Measurements from ENCODE around the gene KAT7.

Gene KAT7

GRCh38 chr17:49869038-49869374 is 80.5 kb downstream of the KAT7 start:
- Histone ChIP-seq H3K27ac (ENCODE audit: low read depth, low read length) (no peak overlapping the region), H3K9ac (ENCODE audit: low read length) (no peak overlapping the region)

GRCh38 chr17:49870298-49870697 is 81.8 kb downstream of the KAT7 start:
- TF ChIP-seq CTCF (IDR thresholded peaks at IDR 0.05; ENCODE audit: insufficient read depth, low read length, poor library complexity, severe bottlenecking) (no peak), EZH2phosphoT487 (conservative IDR thresholded peaks at IDR 0.05; ENCODE audit: low read length) (no peak)
- no peaks in the 10 kb centered on the region for H4K20me1 ChIP-seq (ENCODE audit: low read depth, low read length)
- H3K27ac ChIP-seq (ENCODE audit: low read depth, low read length), result no peak overlapping the region
- H3K4me3 ChIP-seq (ENCODE audit: insufficient read depth, low read length, poor library complexity, severe bottlenecking), result no peak overlapping the region
- H3K36me3 ChIP-seq (ENCODE audit: low read length), result no peaks in the 10 kb centered on the region
- no peaks in the 10 kb centered on the region for H3K27me3 ChIP-seq (ENCODE audit: low read length)
- H2AFZ ChIP-seq (ENCODE audit: low read depth, low read length, severe bottlenecking), result no peak overlapping the region
- H3K4me2 ChIP-seq (ENCODE audit: low read depth, low read length, poor library complexity, severe bottlenecking), result no peak overlapping the region
- no peaks in the 10 kb centered on the region for H3K9me2 ChIP-seq (replicated peaks; ENCODE audit: insufficient read depth, low read length)
- H3K79me2 ChIP-seq (ENCODE audit: insufficient read depth, low read length), result no peaks in the 10 kb centered on the region
- H3F3A ChIP-seq (ENCODE audit: insufficient read depth), result no peaks in the 10 kb centered on the region
- no peak overlapping the region for H3K9ac ChIP-seq (ENCODE audit: low read length)
- H3K9me3 ChIP-seq (ENCODE audit: insufficient read depth, low read length), result no peaks in the 10 kb centered on the region

More at GRCh38 chr17:49869038-49869374, 80.5 kb downstream of the KAT7 start:
- Histone ChIP-seq H3F3A (ENCODE audit: insufficient read depth) (no peaks in the 10 kb centered on the region), H4K20me1 (ENCODE audit: low read depth, low read length) (no peaks in the 10 kb centered on the region), H3K9me2 (replicated peaks; ENCODE audit: insufficient read depth, low read length) (no peaks in the 10 kb centered on the region), H2AFZ (ENCODE audit: low read depth, low read length, severe bottlenecking) (no peak overlapping the region), H3K36me3 (ENCODE audit: low read length) (no peaks in the 10 kb centered on the region), H3K27me3 (ENCODE audit: low read length) (no peaks in the 10 kb centered on the region), H3K4me3 (ENCODE audit: insufficient read depth, low read length, poor library complexity, severe bottlenecking) (no peak overlapping the region), H3K9me3 (ENCODE audit: insufficient read depth, low read length) (no peaks in the 10 kb centered on the region), H3K4me2 (ENCODE audit: low read depth, low read length, poor library complexity, severe bottlenecking) (no peak overlapping the region), H3K79me2 (ENCODE audit: insufficient read depth, low read length) (no peaks in the 10 kb centered on the region)
- TF ChIP-seq CTCF (IDR thresholded peaks at IDR 0.05; ENCODE audit: insufficient read depth, low read length, poor library complexity, severe bottlenecking) (no peak), EZH2phosphoT487 (conservative IDR thresholded peaks at IDR 0.05; ENCODE audit: low read length) (no peak)

GRCh38 chr17:49871211-49871610 is 82.7 kb downstream of the KAT7 start:
- no peaks in the 10 kb centered on the region for H3K27me3 ChIP-seq (ENCODE audit: low read length)
- no peak overlapping the region for H3K4me2 ChIP-seq (ENCODE audit: low read depth, low read length, poor library complexity, severe bottlenecking)
- H3K9me2 ChIP-seq (replicated peaks; ENCODE audit: insufficient read depth, low read length), result no peaks in the 10 kb centered on the region
- no peak overlapping the region for H3K27ac ChIP-seq (ENCODE audit: low read depth, low read length)
- no peak for TF ChIP-seq EZH2phosphoT487 (conservative IDR thresholded peaks at IDR 0.05; ENCODE audit: low read length)
- H3K79me2 ChIP-seq (ENCODE audit: insufficient read depth, low read length), result no peaks in the 10 kb centered on the region
- H3K9ac ChIP-seq (ENCODE audit: low read length), result no peak overlapping the region
- no peak overlapping the region for H2AFZ ChIP-seq (ENCODE audit: low read depth, low read length, severe bottlenecking)
- H3F3A ChIP-seq (ENCODE audit: insufficient read depth), result no peaks in the 10 kb centered on the region
- no peaks in the 10 kb centered on the region for H3K36me3 ChIP-seq (ENCODE audit: low read length)
- no peaks in the 10 kb centered on the region for H4K20me1 ChIP-seq (ENCODE audit: low read depth, low read length)
- H3K9me3 ChIP-seq (ENCODE audit: insufficient read depth, low read length), result no peaks in the 10 kb centered on the region
- no peak overlapping the region for H3K4me3 ChIP-seq (ENCODE audit: insufficient read depth, low read length, poor library complexity, severe bottlenecking)

GRCh38 chr17:49872754-49873377 is 84.4 kb downstream of the KAT7 start:
- Histone ChIP-seq H3K9me2 (replicated peaks; ENCODE audit: insufficient read depth, low read length) (no peaks in the 10 kb centered on the region), H3K27ac (ENCODE audit: low read depth, low read length) (no peak overlapping the region), H3F3A (ENCODE audit: insufficient read depth) (no peaks in the 10 kb centered on the region), H3K9me3 (ENCODE audit: insufficient read depth, low read length) (no peaks in the 10 kb centered on the region), H3K9ac (ENCODE audit: low read length) (no peak overlapping the region), H4K20me1 (ENCODE audit: low read depth, low read length) (no peaks in the 10 kb centered on the region), H3K79me2 (ENCODE audit: insufficient read depth, low read length) (no peaks in the 10 kb centered on the region), H3K4me2 (ENCODE audit: low read depth, low read length, poor library complexity, severe bottlenecking) (no peak overlapping the region), H3K27me3 (ENCODE audit: low read length) (no peaks in the 10 kb centered on the region), H2AFZ (ENCODE audit: low read depth, low read length, severe bottlenecking) (no peak overlapping the region), H3K36me3 (ENCODE audit: low read length) (no peaks in the 10 kb centered on the region), H3K4me3 (ENCODE audit: insufficient read depth, low read length, poor library complexity, severe bottlenecking) (no peak overlapping the region)
- TF ChIP-seq EZH2phosphoT487 (conservative IDR thresholded peaks at IDR 0.05; ENCODE audit: low read length), result no peak
- no peak for TF ChIP-seq CTCF (IDR thresholded peaks at IDR 0.05; ENCODE audit: insufficient read depth, low read length, poor library complexity, severe bottlenecking)
